Testis (tissue), 2 donors: ENCODE measurements around the gene GP1BA.

Experiments used
- POLR2A ChIP-seq: fragments of 450-650 bp; IDR thresholded peaks from one replicate; pipeline ENCODE4 v1.6.1; 2017; ENCODE audit warnings: antibody characterized with exemption, mild to moderate bottlenecking, moderate library complexity
- TF ChIP-seq, protein P1 (sequence below), 3 experiments: fragments of 450-650 bp in 2 of 3; fragments of 200-600 bp in 1 of 3; sonication (generic) in 1 of 3; IDR thresholded peaks; one replicate each; pipeline ENCODE4 v1.5.1; 2016 to 2019; ENCODE audit warnings: antibody characterized with exemption in 3 of 3, mild to moderate bottlenecking in 2 of 3, moderate library complexity in 1 of 3

DNA sequence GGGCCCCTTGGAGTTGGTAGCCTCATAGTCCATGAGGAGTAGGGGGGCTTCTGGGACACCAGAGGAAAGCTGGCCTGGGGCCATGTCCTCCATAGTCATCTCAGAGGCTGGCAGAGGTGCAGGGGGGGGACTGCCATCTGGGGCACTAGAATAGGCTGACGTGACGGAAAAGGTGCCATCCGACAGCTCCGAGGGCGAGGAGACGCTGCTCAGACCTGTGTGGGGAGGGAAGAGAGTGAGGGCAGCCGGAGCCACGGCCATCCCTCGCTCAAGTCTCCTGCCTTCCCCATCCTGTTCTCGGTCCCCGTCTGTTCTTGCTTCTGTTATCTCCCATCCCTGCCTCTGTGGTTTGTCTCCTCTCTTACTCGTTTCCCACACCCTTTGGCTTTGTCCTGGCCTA is 40.2 kb downstream of the GP1BA start:
- TF ChIP-seq, protein P1, sequence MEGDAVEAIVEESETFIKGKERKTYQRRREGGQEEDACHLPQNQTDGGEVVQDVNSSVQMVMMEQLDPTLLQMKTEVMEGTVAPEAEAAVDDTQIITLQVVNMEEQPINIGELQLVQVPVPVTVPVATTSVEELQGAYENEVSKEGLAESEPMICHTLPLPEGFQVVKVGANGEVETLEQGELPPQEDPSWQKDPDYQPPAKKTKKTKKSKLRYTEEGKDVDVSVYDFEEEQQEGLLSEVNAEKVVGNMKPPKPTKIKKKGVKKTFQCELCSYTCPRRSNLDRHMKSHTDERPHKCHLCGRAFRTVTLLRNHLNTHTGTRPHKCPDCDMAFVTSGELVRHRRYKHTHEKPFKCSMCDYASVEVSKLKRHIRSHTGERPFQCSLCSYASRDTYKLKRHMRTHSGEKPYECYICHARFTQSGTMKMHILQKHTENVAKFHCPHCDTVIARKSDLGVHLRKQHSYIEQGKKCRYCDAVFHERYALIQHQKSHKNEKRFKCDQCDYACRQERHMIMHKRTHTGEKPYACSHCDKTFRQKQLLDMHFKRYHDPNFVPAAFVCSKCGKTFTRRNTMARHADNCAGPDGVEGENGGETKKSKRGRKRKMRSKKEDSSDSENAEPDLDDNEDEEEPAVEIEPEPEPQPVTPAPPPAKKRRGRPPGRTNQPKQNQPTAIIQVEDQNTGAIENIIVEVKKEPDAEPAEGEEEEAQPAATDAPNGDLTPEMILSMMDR (IDR thresholded peaks at IDR 0.05): no peak
- TF ChIP-seq POLR2A: no peak
